ENCODE results near the gene RAB42.

DNA sequence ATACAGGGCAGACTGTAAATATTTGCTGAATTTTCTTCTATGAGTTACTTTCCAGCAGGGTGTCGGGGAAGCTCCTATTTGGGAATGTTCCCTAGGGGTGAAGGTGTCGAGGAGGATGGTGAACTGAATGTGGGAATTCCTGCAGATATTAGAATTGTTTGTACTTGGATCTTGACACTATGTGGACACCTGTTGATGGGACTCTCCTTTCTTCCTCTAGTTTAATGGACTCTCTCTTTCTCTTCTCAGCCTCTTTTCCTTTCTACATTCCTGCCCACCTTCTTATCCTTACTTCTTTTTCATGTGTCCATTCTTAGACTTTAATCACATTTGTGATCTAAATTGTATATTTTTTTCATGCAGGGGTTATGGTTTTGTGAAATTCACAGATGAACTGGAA is 25.1 kb upstream of the RAB42 start:
- TF ChIP-seq POLR2A (IDR thresholded peaks at IDR 0.05), result no peak
- TF ChIP-seq, protein P1, sequence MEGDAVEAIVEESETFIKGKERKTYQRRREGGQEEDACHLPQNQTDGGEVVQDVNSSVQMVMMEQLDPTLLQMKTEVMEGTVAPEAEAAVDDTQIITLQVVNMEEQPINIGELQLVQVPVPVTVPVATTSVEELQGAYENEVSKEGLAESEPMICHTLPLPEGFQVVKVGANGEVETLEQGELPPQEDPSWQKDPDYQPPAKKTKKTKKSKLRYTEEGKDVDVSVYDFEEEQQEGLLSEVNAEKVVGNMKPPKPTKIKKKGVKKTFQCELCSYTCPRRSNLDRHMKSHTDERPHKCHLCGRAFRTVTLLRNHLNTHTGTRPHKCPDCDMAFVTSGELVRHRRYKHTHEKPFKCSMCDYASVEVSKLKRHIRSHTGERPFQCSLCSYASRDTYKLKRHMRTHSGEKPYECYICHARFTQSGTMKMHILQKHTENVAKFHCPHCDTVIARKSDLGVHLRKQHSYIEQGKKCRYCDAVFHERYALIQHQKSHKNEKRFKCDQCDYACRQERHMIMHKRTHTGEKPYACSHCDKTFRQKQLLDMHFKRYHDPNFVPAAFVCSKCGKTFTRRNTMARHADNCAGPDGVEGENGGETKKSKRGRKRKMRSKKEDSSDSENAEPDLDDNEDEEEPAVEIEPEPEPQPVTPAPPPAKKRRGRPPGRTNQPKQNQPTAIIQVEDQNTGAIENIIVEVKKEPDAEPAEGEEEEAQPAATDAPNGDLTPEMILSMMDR (IDR thresholded peaks at IDR 0.05), result no peak
- no peak for TF ChIP-seq POLR2AphosphoS5 (IDR thresholded peaks at IDR 0.05)

Data from stomach (tissue), 4 donors.